Stimulated activated CD8-positive, alpha-beta memory T cell treated with anti-CD3 and anti-CD28 coated beads, Interleukin-2, amount 100 ng/mL, for 1 hour (primary cell): ENCODE measurements around the gene APOL2.
"Not testable (repeated sequence)": the region's sequence is repeated elsewhere in the genome, so short reads cannot be mapped to it uniquely, and the experiment has no call there.

ENCODE experiments used
- DNase-seq, 2 donors: peaks; one replicate each; pipeline ENCODE4 v3.0.0-alpha.2; 2020; ENCODE audit warnings: low read depth in 2 of 2

Gene APOL2

GRCh38 chr22:36239401-36240171 lies at the start of gene APOL2:
Gene APOL2, minus strand, starts transcription at chr22:36239527. Its CDS starts 6,365 bp downstream, at chr22:36233162.
- peak; percentile 59 to 72 for DNase-seq

DNA sequence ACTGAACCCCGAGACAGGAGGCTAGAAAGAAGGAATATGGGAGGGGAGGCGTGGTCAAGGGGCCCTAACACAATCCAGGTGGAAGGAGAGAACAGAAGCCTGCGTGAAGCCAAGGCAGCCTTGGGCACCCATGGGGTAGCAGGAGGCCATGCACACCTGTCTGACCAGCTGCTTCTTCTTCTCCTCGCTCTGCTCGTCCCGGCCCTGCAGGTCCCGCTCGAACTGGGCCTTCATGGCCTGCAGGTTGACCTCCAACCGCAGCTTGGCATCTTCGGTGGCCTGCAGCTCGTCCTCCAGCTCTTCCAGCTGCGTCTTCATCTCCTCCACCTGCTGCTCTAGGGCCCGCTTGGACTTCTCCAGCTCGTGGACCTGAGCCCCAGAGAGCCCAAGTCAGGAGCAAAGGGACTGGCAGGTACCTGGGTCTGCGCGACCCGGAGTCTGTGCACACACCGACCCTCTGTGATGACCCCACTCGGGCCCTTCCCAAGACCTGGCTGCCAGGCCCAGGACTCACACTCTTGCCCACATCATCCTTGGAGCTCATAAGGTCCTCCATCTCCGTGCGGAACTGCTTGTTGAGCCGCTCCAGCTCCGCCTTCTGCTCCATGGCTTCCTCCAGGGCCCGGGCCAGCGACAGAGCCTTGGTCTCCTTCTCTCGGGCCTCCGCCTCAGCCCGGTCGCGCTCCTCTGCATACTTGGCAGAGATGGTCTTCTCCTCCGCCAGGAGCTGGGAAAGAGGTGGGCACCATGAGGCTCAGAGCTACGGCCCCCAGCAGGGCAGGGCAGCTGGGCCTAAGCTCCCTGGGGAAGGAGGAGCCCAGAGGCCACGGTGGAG lies 49.5 kb upstream of the APOL2 start:
- DNase-seq, result no peak

- DNase-seq, result no peak
These were observed 48.7 kb upstream of the APOL2 start for GRCh38 chr22:36287881-36288515.

GRCh38 chr22:36286096-36286957 lies 47.0 kb upstream of the APOL2 start:
- peak; percentile 21 to 46 for DNase-seq

DNA sequence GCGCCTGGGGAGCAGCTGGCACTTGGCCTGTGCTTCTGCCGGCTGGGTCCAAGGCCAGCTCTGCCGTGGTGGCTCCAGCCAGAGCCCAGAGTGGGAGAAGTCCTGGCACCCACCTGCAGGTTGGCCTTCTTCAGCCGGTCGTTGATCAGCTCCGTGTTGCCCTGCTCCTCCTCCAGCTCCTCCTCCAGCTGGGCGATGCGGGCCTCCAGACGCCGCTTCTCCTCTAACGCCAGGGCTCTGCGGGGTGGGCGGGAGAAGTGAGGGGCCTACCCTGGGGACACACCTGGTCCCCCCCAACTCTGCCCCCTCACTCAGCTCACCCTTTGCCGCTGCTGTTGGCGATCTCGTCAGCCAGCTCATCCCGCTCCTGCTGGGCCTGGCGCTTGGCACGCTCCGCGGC lies 46.2 kb upstream of the APOL2 start:
- DNase-seq, result no peak

- no peak for DNase-seq
These were observed 45.7 kb upstream of the APOL2 start for GRCh38 chr22:36285017-36285416.

GRCh38 chr22:36284171-36284571 lies 44.8 kb upstream of the APOL2 start:
- no peak for DNase-seq

- no peak for DNase-seq
These were observed 43.1 kb upstream of the APOL2 start for GRCh38 chr22:36282328-36282831.

GRCh38 chr22:36281781-36282327 lies 42.5 kb upstream of the APOL2 start:
- DNase-seq, result no peak

- DNase-seq, result no peak
These were observed 41.1 kb upstream of the APOL2 start for GRCh38 chr22:36280379-36280778.

DNA sequence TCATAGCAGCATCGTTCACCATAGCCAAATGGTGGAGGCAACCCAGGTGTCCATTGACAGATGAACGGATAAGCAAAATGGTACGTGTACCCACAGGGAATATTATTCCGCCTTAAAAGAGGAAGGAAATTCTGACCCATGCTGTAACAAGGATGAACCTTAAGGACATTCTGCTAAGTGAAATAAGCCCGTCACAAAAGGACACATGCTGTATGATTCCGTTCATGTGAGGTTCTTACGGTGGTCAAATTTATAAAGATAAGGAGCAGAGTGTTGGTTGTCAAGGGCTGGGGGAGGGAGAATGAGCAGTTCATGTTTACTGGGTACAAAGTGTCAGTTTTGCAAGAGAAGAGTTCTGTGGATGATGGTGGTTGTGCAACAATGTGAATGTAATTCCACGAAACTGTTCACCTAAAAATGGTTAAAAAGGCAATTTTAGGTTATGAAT lies 39.9 kb upstream of the APOL2 start:
- DNase-seq, result no peak

- peak; percentile 34 to 47 for DNase-seq
These were observed 38.4 kb upstream of the APOL2 start for GRCh38 chr22:36277482-36278291.

GRCh38 chr22:36274531-36274930 lies 35.2 kb upstream of the APOL2 start:
- DNase-seq, result no peak

- not testable (repeated sequence) for DNase-seq
These were observed 32.6 kb upstream of the APOL2 start for GRCh38 chr22:36271951-36272350.

DNA sequence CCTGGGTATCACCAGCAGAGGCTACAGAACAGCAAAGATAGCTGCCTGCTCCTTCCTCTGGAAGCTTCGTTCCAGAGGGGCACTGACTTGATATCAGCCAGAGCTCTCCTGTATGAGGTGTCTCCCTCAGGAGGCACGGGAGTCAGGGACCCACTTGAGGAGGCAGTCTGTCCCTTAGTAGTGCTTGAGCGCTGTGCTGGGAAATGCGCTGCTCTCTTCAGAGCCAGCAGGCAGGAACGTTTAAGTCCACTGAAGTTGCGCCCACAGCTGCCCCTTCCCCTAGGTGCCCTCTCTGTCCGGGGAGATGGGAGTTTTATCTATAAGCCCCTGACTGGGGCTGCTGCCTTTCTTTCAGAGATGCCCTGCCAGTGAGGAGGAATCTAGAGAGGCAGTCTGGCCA lies 31.9 kb upstream of the APOL2 start:
- DNase-seq, result not testable (repeated sequence)

DNA sequence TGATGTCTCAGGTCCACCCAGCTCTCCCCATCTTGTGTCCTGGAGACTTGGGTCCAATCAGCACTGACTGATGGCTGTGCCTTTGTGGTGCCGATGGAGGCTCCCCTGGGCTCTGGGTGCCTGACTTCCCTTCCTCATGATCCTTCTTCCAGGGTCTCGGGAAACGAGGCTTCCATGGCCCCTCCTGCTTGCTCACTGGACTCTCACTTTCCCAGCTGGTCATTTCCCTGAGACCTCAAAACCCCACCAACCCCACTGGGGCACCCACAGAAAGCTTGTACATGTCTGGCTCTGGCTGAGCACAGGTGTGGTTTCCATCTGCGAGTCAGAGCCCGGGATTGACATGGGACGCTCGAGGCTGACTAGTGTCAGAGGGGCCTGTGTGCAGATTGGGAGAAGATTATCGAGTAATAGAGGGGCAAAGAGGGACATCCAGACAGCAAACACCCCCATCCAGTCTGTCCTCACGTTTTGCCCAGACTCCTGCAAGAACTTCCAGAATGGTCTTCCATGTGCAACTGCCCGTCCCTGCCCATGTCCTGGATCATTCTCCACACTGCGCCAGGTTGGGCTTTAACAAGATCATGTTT lies 28.7 kb upstream of the APOL2 start:
- DNase-seq, result no peak

GRCh38 chr22:36267058-36267457 lies 27.7 kb upstream of the APOL2 start:
- DNase-seq, result no peak

DNA sequence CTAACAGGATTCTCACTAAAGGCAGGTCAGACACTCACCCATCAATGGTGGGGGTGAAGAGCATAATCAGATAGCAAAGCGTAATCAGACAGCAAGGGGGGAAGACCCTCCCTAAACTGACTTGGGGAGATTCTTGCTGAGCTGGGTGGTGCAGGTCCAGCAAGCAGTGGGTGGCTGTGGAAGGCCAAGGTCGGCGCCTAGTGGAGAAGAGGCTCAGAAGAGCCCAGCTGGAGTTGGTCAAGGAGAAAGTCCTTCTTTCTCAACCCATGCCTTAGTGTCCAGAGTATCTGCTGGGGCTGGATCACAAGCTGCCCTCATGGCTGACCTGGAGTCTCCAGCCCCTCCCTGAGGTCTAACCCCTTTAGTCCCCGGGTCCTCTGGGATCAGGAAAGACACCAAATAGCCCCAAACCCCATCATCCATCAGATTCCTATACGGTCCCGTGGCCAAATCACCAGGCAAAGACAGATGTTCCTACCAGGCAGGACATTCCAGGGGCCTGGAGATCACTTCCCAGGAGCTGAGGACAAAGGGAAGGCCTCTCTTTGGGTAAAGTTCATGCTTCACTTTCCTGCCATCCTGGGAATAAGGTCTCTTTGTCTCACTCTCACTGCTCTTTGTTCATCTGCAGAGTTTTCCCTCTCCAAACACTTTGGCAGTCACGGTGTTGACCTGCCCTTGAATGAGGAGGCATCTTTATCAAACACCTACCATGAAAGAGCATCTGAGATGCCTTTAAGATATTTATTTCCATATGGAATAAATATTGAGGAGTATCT lies 24.7 kb upstream of the APOL2 start:
- not testable (repeated sequence) for DNase-seq

DNA sequence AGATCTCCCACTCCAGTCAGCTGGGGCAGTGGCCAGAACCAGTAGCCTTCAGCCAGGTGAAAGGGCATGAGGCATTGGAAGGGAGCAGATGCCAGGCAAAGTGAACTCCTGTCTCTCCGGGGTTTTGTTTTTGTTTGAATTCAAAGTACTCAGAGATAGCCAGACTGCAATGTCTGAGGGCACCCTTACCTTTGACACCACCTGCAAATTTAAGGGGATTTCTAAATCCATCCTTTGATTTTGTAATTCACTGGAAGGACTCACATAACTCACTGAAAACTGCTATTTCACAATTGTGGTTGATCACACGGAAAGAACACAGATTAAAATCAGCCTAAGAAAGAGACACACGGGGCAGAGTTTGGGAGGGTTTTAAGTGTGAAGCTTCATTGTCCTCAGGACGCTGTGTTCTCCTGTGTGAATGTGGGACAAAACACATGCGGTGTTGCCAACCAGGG lies 23.9 kb upstream of the APOL2 start:
- DNase-seq, result not testable (repeated sequence)
